Measurements from ENCODE around the gene TRAPPC12.

GRCh38 chr2:3409627-3410170, 30.2 kb downstream of the TRAPPC12 start:
- TF ChIP-seq CTCF (IDR thresholded peaks at IDR 0.05; ENCODE audit: borderline replicate concordance, extremely low read depth, low read length, poor library complexity, severe bottlenecking) (no peak), EZH2 (IDR thresholded peaks at IDR 0.05; ENCODE audit: borderline replicate concordance, low read depth, low read length, severe bottlenecking) (no peak)

Measured in DND-41 (cell line).